Measurements from ENCODE around the gene DPP6.

DPP6 gene

DNA sequence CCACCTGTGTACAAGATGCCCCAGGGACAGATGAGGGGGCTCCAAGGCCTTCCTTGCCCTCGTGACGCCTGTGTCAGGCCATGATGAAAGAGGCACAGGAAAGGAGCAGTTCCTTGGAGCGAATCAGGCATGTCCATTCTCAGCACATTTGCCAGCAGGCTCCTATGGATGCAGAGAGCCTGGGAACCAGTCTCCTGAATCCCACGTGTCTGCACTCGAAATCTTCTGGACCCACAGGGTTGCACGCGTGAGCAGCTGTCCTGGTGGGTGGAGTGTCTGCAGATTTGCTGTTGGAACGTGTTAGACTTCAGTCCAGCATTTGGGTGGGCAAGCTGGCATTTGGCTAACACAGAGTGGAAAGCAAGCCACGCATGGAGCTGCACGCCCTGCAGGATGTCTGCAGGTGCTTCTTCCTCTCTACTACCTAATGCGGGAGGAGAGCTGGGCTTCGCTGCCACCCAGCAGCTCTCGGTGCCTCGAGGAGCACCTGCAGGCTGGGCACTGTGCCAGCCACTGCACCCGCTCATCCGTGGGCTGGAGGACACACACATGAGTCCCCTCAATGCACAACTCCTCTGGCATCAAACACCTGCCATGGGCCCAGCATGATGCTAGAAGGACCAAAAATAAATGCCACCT lies 810.1 kb downstream of the DPP6 start:
- no peak for TF ChIP-seq CTCF (IDR thresholded peaks at IDR 0.05; ENCODE audit: low read depth, low read length, missing control alignments)

GRCh38 chr7:154863766-154864522 lies 811.7 kb downstream of the DPP6 start:
- no peak for DNase-seq (ENCODE audit: extremely low read depth, low read depth)
- no peak for TF ChIP-seq CTCF (IDR thresholded peaks at IDR 0.05; ENCODE audit: low read depth, low read length, missing control alignments)
- no peak overlapping the region for H3K4me3 ChIP-seq (replicated peaks; ENCODE audit: low read depth, low read length)

More for the DNA sequence above, 810.1 kb downstream of the DPP6 start:
- DNase-seq (ENCODE audit: extremely low read depth, low read depth) = no peak
- H3K4me3 ChIP-seq (replicated peaks; ENCODE audit: low read depth, low read length) = no peak overlapping the region

DNA sequence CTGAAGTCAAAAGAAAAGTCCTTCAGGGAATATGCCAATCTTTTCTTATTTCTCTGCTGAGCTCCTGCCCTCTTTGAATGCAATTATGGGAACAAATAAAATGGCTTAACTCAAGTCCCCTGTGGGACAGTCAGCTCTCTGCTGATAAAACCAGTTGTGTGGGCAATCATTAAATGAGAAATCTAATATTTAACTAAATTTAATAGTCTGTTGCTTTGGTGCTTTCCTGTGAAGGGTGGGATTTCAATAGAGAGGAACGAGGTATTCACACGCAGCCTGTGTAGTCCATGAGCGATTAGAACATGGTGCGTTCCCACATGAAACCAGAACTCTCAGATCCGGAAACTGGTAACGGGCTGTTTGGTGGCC lies 812.3 kb downstream of the DPP6 start:
- no peak for TF ChIP-seq CTCF (IDR thresholded peaks at IDR 0.05; ENCODE audit: low read depth, low read length, missing control alignments)
- DNase-seq (ENCODE audit: extremely low read depth, low read depth) = no peak
- no peak overlapping the region for H3K4me3 ChIP-seq (replicated peaks; ENCODE audit: low read depth, low read length)

GRCh38 chr7:154865984-154866685 lies 813.9 kb downstream of the DPP6 start:
- no peak overlapping the region for H3K4me3 ChIP-seq (replicated peaks; ENCODE audit: low read depth, low read length)
- no peak for DNase-seq (ENCODE audit: extremely low read depth, low read depth)
- TF ChIP-seq CTCF (IDR thresholded peaks at IDR 0.05; ENCODE audit: low read depth, low read length, missing control alignments) = no peak

GRCh38 chr7:154867068-154867467 lies 814.9 kb downstream of the DPP6 start:
- H3K4me3 ChIP-seq (replicated peaks; ENCODE audit: low read depth, low read length) = no peak overlapping the region
- no peak for TF ChIP-seq CTCF (IDR thresholded peaks at IDR 0.05; ENCODE audit: low read depth, low read length, missing control alignments)
- no peak for DNase-seq (ENCODE audit: extremely low read depth, low read depth)

- DNase-seq (ENCODE audit: extremely low read depth, low read depth) = no peak
- no peak overlapping the region for H3K4me3 ChIP-seq (replicated peaks; ENCODE audit: low read depth, low read length)
- TF ChIP-seq CTCF (IDR thresholded peaks at IDR 0.05; ENCODE audit: low read depth, low read length, missing control alignments) = no peak
These were observed 816.7 kb downstream of the DPP6 start for GRCh38 chr7:154868921-154869320.
